Activated T-helper 9 cell treated with anti-CD3 and anti-CD28 coated beads, Interleukin-2, amount 50 U/mL, for 16 hours (primary cell): ENCODE data around the gene AWAT2.

Experiments
- DNase-seq: peaks from one replicate; pipeline ENCODE4 v3.0.0-alpha.2; 2020; ENCODE audit warnings: low read depth

The AWAT2 gene

GRCh38 chrX:70042399-70043371, 7.1 kb downstream of the AWAT2 start:
- DNase-seq, result no peak

DNA sequence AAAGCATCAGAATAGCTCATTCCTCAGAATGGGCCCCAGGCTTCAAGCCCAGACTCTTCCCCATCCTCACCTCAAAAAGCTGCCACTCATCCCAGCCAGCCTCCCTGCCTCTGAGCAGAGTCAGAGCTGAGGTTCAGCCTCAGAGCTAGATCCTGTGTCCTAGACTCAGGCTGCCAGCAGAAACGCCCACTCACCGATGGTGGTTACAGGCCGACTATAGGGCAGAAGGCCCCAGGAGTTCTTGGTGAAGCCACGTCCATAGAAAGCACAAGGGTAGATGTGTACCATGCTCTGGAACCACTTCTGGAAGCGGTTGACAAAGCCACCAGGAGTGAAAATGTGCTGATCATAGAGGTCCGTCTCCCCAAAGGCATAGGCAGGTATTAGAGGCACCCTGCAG, 7.7 kb downstream of the AWAT2 start:
- no peak for DNase-seq

DNA sequence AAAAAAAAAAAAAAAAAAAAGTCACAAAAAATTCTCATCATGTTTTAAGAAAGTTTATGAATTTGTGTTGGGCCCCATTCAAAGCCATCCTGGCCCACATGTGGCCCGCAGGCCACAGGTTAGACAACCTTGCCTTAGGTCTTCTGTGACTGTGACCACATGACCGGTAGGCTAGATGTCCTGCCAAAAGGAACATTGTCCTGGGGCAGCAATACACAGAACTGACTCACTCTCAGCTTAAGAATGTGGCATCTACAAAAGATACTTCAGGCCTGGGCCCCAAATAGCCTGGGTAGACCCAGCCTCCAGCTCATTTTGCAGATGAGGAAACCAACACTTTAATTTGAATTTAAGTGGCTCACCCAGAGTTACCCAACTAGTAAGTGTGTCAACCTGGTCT, 10.0 kb downstream of the AWAT2 start:
- DNase-seq, result no peak

GRCh38 chrX:70038951-70039350, 10.8 kb downstream of the AWAT2 start:
- no peak for DNase-seq

- no peak for DNase-seq
Measured at GRCh38 chrX:70038515-70038914, 11.2 kb downstream of the AWAT2 start.

DNA sequence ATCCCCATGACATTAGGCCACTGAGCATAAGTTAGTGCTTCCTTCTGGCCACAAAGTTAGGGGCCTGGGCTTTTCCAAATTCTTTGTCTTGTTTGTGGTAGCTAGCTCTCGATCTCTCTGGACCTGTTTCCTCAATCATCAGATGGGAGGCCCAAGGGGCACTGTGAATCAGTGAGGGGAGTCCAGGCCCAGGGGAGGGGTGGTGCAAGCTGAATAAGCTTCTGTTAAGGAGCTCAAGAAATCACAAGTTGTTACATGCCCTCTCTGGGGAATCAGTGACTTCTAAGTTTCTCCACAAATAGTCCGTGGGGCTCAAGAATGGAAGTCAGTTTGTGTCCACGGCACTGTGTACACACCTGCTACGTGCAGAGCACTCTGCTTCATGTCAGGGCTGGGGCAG, 15.1 kb downstream of the AWAT2 start:
- DNase-seq, result no peak

GRCh38 chrX:70033348-70034051, 16.2 kb downstream of the AWAT2 start:
- DNase-seq, result no peak

DNA sequence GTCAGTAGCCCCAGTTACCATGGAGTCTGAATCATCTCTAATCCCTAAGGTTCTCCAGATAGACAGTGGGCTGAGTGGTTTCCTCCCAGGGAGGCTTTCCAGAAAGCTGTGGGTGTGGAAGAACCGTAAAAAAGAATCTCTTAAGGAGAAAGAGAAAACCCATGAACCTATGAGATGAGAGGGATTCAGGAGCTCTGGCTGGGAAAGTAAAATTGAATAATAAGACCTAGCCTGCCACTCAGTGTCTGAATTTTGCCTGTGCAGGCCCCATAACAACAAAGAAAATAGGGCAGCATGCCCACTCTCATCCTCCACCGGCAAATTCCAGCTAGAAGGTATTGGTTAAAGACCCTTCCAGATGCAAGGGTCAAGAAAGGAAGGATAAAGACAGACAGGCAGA, 16.9 kb downstream of the AWAT2 start:
- no peak for DNase-seq

DNA sequence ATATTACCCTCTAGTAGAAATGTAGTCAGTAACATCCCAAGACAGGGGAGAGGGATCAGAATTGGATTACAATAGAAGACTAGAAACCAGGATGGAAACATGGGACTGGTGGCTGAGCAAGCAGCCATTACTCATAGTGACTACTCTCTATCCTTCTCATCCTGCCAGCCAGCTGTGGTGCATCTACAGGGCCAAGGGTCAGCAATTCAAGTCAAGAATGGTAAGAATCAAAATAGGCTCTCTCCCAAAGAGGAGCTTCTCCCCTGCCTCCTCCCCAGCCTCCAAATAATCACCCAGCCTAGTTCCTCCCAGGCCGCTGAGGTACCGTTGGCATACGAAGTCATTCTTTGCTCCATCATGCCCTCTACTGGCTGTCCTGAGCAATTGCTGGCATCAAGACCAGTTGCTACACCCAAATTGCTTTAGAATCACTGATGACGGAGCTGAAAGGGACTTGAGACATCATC, 19.4 kb downstream of the AWAT2 start:
- no peak for DNase-seq

- no peak for DNase-seq
Measured at GRCh38 chrX:70029863-70030262, 19.9 kb downstream of the AWAT2 start.

DNA sequence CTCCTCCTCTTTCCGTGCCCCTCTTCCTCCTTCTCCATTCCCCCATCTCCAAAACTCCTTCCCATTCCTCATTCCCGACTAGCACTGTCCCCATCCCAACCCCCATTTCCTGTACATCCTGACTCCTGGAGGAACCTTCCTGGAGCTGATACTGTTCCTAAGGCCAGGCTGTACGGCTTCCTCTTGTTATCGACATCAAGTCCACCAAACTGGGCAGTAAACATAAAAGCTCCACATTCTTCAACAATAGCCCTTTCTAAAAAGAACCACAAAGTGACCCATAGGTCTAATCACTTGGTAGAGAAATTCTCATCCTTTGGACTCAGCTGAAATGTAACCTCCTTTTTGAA, 22.9 kb downstream of the AWAT2 start:
- DNase-seq, result no peak

DNA sequence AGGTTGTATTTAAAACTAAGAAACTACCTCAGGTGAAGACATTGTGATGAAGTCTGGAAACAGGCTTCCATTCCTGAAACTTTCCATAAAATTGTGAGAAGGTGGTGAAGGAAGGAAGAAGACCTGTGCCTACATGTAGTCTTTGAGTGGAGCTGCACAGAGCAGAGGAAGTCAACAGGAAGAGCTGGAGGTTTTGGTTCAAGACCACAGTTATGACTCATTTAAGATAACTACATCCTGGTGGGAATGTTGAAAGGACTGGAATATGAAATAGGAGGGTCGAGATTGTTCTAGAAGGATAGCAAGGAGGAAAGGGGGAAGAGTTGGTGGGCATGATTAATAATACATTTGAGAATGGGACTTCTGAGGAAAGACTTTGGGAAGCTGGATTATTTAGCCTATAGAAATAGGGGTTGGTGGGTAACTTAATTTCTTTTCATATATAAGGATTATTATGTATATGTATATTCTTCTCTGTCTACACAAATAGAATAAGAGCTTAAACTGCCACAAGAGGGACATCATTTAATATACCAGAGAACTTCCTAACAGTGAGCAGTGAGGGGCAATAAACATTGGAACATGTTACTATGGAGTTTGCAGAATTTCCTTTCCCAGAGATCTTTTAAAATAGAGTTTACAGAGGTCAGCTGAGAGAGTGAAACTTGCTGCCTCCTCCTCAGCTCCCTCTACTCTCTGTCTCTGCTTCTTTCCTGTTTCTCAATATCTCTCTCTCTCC, 23.5 kb downstream of the AWAT2 start:
- no peak for DNase-seq

DNA sequence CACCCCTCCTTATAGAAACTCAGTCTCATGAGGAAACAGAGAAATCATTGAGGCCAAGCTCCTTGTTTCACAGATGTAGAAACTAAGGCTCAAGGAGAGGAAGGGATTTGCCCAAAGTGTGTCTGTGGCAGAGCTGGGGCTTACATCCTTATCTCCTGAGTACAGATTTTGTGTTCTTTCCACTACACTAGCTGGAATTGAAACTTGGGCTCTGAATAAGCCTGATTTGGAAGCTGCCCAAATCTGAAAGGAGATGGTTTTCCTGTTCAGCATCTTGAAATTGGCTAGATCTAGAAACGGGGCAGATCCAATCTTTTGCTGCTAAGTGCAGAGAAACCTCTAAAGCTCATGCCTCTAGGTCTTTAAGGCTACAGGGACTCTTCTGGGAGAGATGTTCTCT, 24.3 kb downstream of the AWAT2 start:
- no peak for DNase-seq

- no peak for DNase-seq
Measured at GRCh38 chrX:70022616-70023015, 27.1 kb downstream of the AWAT2 start.

- no peak for DNase-seq
Measured at GRCh38 chrX:70016513-70016912, 33.2 kb downstream of the AWAT2 start.

GRCh38 chrX:70013466-70014381, 36.0 kb downstream of the AWAT2 start:
- DNase-seq, result no peak

GRCh38 chrX:70012756-70013155, 37.0 kb downstream of the AWAT2 start:
- no peak for DNase-seq

DNA sequence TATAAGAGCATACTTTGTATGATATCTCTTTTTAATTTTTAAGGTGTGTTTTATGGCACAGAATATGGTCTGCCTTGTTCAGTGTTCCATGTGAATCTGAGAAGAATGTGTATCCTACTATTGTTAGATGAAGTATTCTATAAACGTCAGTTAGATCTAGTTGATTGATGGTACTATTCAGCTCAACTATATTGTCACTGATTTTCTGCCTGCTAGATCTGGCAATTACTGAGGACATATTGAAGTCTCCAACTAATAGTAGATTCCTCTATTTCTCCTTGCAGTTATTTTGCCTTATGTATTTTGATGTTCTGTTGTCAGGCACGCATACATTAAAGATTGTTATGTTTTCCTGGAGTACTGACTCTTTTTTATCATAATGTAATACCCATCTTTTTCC, 39.8 kb downstream of the AWAT2 start:
- no peak for DNase-seq

DNA sequence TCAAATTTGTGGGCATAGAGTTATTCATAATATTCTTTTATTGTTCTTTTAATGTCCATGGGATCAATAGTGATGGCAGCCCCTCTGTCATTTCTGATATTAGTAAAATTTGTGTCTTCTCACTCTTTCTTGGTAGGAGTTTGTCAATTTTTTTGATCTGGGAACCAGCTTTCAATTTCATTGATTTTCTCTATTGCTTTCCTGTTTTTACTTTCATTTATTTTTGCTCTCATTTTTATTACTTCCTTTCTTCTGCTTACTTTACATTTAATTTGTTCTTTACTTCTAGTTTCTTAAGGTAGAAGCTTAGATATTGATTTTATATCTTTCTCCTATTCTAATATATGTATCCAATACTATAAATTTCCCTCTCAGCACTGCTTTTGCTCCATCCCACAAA, 40.7 kb downstream of the AWAT2 start:
- DNase-seq, result no peak

- DNase-seq, result no peak
Measured at GRCh38 chrX:70007946-70008345, 41.8 kb downstream of the AWAT2 start.

DNA sequence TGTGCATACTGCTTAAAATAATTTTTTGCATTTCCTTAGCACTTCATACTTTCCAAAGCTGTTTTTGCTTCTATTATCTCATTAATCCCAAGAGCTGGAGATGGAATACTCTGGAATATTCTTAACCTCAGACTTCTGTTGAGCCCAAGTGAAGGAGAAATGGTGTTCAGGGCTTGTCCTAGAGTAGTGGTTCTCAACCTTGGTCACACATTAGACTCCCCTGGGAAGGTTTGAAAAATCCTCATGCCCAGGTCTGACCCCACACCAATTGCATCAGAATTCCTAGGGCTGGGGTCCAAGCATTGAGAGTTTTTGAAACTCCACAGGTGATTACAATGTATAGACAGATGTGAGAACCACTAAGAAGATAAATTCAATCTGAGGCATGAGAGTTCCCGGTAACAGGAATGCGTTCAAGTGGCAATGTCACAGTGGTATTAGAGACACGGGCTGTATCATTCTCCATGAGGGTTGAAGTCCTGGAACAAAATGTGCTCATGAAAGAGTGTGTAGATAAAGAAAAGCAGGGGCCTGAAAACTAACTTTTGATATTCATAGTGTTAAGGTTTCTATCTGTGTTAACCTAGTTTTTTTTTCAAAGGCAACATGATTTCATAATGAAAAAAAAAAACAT, 47.9 kb downstream of the AWAT2 start:
- no peak for DNase-seq
